ENCODE results near the gene CCDC167.

DNA sequence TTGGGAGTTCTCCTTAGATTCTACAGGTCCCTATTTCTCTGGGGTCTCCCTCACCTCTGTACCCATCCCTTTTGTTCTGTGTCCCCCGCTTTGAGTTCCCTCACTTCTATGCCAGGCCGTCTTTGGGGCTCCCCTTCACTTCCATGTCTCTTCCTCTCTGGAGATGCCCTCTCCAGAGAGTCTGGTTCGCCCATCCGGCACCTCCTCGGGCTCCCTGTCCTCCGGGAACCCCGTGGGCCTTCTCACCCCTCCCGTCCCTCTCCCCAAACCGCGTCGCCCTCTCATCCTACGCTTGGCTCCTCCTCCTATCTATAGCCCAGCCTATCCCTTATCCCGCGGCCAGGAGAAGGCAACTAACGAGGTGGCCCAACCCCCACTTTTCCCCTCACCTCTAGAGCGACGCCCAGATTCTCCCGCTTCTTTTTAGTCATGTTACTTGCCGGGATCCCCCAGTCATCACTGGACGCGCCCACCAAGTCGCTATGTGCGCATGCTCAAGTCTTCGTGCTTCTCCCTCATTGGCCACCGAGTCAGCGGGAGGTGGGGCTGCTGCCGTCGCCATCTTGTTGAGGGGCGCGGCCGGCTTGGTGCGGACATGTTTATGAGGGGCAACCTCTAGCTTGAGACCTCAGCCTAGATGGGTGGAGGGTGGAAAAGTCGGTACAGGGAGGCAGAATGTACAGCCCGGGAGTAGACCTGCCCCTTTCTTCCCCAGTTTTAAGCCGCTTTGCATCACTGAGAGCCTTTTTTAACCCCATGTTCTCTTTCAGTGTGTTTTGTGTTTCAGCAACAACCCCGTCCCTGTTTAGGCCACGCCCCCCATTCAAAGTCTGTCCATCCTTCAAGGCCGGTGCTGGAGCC is at the start of gene CCDC167:
- TF ChIP-seq EP300 (IDR thresholded peaks at IDR 0.05; ENCODE audit: borderline replicate concordance in 1 of 2, low read depth in 2 of 2, low read length in 2 of 2), result peak in 1 of 2 experiments; percentile 41; a peak in 1 of 3 replicates
- no peak for TF ChIP-seq ATF2 (IDR thresholded peaks at IDR 0.05; ENCODE audit: low read length)
- TF ChIP-seq BACH1 (IDR thresholded peaks at IDR 0.05; ENCODE audit: low read length), result no peak
- no peak for TF ChIP-seq GABPA (IDR thresholded peaks at IDR 0.05; ENCODE audit: borderline replicate concordance, insufficient read depth, low read length)
- no peak for TF ChIP-seq EZH2 (IDR thresholded peaks at IDR 0.05; ENCODE audit: low read depth, low read length, severe bottlenecking)
- no peak for TF ChIP-seq SUZ12 (IDR thresholded peaks at IDR 0.05; ENCODE audit: low read length)
- TF ChIP-seq POLR2AphosphoS5 (IDR thresholded peaks at IDR 0.05; ENCODE audit: low read depth, low read length), result peak; percentile 69
- TF ChIP-seq, protein P1, sequence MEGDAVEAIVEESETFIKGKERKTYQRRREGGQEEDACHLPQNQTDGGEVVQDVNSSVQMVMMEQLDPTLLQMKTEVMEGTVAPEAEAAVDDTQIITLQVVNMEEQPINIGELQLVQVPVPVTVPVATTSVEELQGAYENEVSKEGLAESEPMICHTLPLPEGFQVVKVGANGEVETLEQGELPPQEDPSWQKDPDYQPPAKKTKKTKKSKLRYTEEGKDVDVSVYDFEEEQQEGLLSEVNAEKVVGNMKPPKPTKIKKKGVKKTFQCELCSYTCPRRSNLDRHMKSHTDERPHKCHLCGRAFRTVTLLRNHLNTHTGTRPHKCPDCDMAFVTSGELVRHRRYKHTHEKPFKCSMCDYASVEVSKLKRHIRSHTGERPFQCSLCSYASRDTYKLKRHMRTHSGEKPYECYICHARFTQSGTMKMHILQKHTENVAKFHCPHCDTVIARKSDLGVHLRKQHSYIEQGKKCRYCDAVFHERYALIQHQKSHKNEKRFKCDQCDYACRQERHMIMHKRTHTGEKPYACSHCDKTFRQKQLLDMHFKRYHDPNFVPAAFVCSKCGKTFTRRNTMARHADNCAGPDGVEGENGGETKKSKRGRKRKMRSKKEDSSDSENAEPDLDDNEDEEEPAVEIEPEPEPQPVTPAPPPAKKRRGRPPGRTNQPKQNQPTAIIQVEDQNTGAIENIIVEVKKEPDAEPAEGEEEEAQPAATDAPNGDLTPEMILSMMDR (IDR thresholded peaks at IDR 0.05; ENCODE audit: control extremely low read depth in 1 of 3, insufficient read depth in 1 of 3, low read depth in 1 of 3, low read length in 3 of 3), result no peak
- TF ChIP-seq, protein P2, sequence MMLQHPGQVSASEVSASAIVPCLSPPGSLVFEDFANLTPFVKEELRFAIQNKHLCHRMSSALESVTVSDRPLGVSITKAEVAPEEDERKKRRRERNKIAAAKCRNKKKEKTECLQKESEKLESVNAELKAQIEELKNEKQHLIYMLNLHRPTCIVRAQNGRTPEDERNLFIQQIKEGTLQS (IDR thresholded peaks at IDR 0.05; ENCODE audit: insufficient read depth, low read depth, low read length), result peak; percentile 56
